IPS-20b (cell line): ENCODE data around the gene CELF5.
"Not testable (repeated sequence)": the region's sequence is repeated elsewhere in the genome, so short reads cannot be mapped to it uniquely, and the experiment has no call there.

Experiments
- H3K27ac ChIP-seq: one replicate; pipeline ENCODE4 v1.5.1; 2013; ENCODE audit warnings: low read length
- H3K27me3 ChIP-seq: 2 replicates; pipeline ENCODE4 v1.6.1; 2013; ENCODE audit warnings: mild to moderate bottlenecking, low read length, inconsistent platforms; ENCODE audit not compliant: insufficient read depth
- H3K36me3 ChIP-seq: 2 replicates; pipeline ENCODE4 v1.6.1; 2013; ENCODE audit warnings: low read depth, mild to moderate bottlenecking, inconsistent platforms, low read length, moderate library complexity; ENCODE audit not compliant: insufficient read depth
- H3K4me1 ChIP-seq: 2 replicates; pipeline ENCODE4 v1.6.1; 2013; ENCODE audit warnings: mild to moderate bottlenecking, control low read depth, inconsistent platforms, low read length, moderate library complexity; ENCODE audit not compliant: insufficient read depth
- H3K4me3 ChIP-seq: 2 replicates; pipeline ENCODE4 v1.5.1; 2013; ENCODE audit warnings: mild to moderate bottlenecking, low read length, inconsistent platforms
- H3K9ac ChIP-seq: 2 replicates; pipeline ENCODE4 v1.6.1; 2013; ENCODE audit warnings: low read depth, mild to moderate bottlenecking, inconsistent platforms, low read length, moderate library complexity
- H3K9me3 ChIP-seq: 2 replicates; pipeline ENCODE4 v1.6.1; 2013; ENCODE audit warnings: mild to moderate bottlenecking, low read depth, low read length, inconsistent platforms; ENCODE audit not compliant: insufficient read depth

CELF5 gene

DNA sequence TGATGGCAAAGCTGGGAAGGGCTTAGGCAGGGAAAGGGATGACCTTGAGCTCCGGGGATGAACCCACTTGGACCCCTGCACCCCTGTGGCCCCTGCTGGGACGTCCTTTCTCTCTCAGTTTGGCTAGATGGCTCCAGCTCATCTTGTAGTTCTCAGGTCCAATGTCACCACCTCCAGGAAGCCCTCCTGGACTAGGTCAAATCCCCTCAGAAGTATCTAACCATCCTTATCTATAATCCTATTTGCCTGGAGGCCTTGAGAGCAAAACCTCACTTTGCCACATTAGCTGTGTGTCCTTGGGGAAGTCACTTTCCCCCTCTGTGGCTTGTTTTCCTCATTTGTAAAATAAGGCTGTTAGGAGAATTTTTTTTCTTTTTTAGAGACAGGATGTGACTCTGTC lies 99.2 kb downstream of the CELF5 start:
- Histone ChIP-seq H3K9me3 (no peaks in the 10 kb centered on the region), H3K36me3 (no peaks in the 10 kb centered on the region), H3K27me3 (peaks cover 9% of the 10 kb centered on the region; the same call in 1 of the 2 replicates), H3K4me3 (no peak overlapping the region), H3K4me1 (no peaks in the 10 kb centered on the region), H3K27ac (no peak overlapping the region), H3K9ac (no peak overlapping the region)

- no peak overlapping the region for H3K9ac ChIP-seq
- no peaks in the 10 kb centered on the region for H3K4me1 ChIP-seq
- no peaks in the 10 kb centered on the region for H3K9me3 ChIP-seq
- H3K4me3 ChIP-seq, result no peak overlapping the region
- H3K36me3 ChIP-seq, result no peaks in the 10 kb centered on the region
- no peak overlapping the region for H3K27ac ChIP-seq
- peaks cover 9% of the 10 kb centered on the region; the same call in 1 of the 2 replicates for H3K27me3 ChIP-seq
These were observed 100.0 kb downstream of the CELF5 start for GRCh38 chr19:3324405-3324856.

DNA sequence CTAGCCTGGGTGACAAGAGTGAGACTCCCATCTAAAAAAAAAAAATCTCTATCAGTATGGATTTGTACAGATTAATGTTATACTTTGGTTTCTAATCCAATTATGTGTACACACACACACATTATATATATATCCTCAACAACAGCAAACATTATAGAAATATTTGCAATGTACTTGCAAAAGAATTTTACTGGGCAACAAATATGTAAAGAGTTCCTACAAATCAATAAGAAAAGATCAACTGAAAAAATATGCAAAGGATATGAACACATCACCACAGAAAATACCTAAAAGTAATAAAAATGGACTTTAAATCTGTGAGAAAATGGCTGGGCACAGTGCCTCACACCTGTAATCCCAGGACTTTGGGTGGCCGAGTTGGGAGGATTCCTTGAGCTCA lies 101.0 kb downstream of the CELF5 start:
- H3K27ac ChIP-seq, result no peak overlapping the region
- no peak overlapping the region for H3K9ac ChIP-seq
- H3K4me3 ChIP-seq, result no peak overlapping the region
- H3K4me1 ChIP-seq, result no peaks in the 10 kb centered on the region
- H3K27me3 ChIP-seq, result peaks cover 9% of the 10 kb centered on the region; the same call in 1 of the 2 replicates
- no peaks in the 10 kb centered on the region for H3K36me3 ChIP-seq
- H3K9me3 ChIP-seq, result no peaks in the 10 kb centered on the region

- Histone ChIP-seq H3K27me3 (no peaks in the 10 kb centered on the region), H3K4me3 (no peak overlapping the region), H3K27ac (no peak overlapping the region), H3K4me1 (no peaks in the 10 kb centered on the region), H3K9me3 (no peaks in the 10 kb centered on the region), H3K36me3 (no peaks in the 10 kb centered on the region), H3K9ac (no peak overlapping the region)
These were observed 104.3 kb downstream of the CELF5 start for GRCh38 chr19:3328743-3329142.

GRCh38 chr19:3330047-3330446 lies 105.6 kb downstream of the CELF5 start:
- Histone ChIP-seq H3K27ac (no peak overlapping the region), H3K9me3 (no peaks in the 10 kb centered on the region), H3K9ac (no peak overlapping the region), H3K4me3 (no peak overlapping the region), H3K4me1 (no peaks in the 10 kb centered on the region), H3K36me3 (no peaks in the 10 kb centered on the region), H3K27me3 (0 out of 2 replicates have a peak, but pooled peaks cover 3% of the 10 kb centered on the region)

DNA sequence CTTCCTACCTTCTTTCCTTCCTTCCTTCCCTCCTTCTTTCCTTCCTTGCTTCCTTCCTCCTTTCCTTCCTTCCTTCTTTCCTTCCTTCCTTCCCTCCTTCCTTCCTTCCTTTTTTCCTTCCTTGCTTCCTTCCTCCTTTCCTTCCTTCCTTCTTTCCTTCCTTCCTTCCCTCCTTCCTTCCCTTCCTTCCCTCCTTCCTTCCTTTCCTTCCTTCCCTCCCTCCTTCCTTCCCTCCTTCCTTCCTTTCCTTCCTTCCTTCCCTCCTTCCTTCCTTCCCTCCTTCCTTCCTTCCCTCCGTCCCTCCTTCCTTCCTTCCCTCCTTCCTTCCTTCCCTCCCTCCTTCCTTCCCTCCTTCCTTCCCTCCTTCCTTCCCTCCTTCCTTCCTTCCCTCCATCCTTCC lies 107.8 kb downstream of the CELF5 start:
- H3K36me3 ChIP-seq, H3K4me1 ChIP-seq, H3K9me3 ChIP-seq, H3K27ac ChIP-seq, H3K9ac ChIP-seq, H3K4me3 ChIP-seq: not testable (repeated sequence)
- H3K27me3 ChIP-seq, result peaks cover 11% of the 10 kb centered on the region

- Histone ChIP-seq H3K9me3 (no peaks in the 10 kb centered on the region), H3K36me3 (no peaks in the 10 kb centered on the region), H3K9ac (no peak overlapping the region), H3K27ac (no peak overlapping the region), H3K4me3 (no peak overlapping the region), H3K4me1 (no peaks in the 10 kb centered on the region), H3K27me3 (peaks cover 11% of the 10 kb centered on the region)
These were observed 108.6 kb downstream of the CELF5 start for GRCh38 chr19:3333020-3333583.

GRCh38 chr19:3333662-3334061 lies 109.2 kb downstream of the CELF5 start:
- Histone ChIP-seq H3K9ac (no peak overlapping the region), H3K4me1 (no peaks in the 10 kb centered on the region), H3K27ac (no peak overlapping the region), H3K4me3 (no peak overlapping the region), H3K36me3 (no peaks in the 10 kb centered on the region), H3K9me3 (no peaks in the 10 kb centered on the region), H3K27me3 (peaks cover 11% of the 10 kb centered on the region)

GRCh38 chr19:3334749-3335430 lies 110.4 kb downstream of the CELF5 start:
- not testable (repeated sequence) for H3K36me3 ChIP-seq, H3K27ac ChIP-seq, H3K9me3 ChIP-seq

DNA sequence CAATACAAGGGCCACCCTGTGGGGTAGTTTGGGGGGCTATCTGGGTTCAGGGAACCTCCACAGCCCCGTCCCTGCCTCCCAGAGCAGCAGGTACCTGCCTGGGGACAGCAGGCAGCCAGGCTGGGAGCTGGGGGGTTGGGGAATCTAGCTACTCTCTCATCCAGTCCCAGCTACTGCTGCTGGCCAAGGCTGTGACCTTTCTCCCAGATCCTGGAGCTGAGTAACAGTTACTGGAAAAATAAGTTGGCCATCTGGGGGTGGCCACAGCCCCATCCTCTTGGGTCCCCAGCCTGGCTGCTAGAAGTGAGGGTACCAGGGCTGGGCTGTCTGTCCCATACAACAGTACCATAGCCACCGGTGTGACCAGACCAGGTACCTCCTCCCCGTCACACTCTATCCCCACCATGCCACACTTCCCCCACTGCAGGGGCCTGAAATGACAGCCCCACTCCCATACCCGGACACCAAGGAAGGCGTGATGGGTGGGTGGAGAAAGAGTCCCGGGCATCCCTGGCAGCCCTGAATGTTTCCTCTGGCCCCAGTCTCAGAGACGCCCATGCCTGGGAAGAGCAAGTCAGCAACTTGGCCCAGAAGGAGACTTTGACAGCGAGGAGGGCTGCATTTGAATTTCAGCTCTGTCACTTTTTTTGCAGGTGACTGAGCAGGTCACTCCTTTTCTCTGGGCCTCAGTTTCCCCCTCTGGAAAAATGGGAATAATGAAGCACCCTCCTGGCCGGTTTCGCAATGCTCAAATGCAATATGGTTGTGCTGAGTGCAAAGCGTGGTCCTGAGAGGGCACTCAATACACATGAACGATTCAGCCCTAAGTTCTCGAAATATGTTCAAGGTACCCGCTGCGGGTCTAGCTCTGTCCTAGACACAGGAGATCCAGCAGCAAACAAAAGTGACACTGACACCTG lies 111.2 kb downstream of the CELF5 start:
- H3K9me3 ChIP-seq, result no peaks in the 10 kb centered on the region
- no peaks in the 10 kb centered on the region for H3K36me3 ChIP-seq
- H3K27me3 ChIP-seq, result peaks cover 17% of the 10 kb centered on the region
- no peak overlapping the region for H3K4me3 ChIP-seq
- no peaks in the 10 kb centered on the region for H3K4me1 ChIP-seq
- no peak overlapping the region for H3K27ac ChIP-seq
- H3K9ac ChIP-seq, result no peak overlapping the region

More at GRCh38 chr19:3334749-3335430, 110.4 kb downstream of the CELF5 start:
- not testable (repeated sequence) for H3K4me1 ChIP-seq, H3K9ac ChIP-seq, H3K4me3 ChIP-seq
- peaks cover 12% of the 10 kb centered on the region for H3K27me3 ChIP-seq

- no peaks in the 10 kb centered on the region for H3K4me1 ChIP-seq
- H3K9me3 ChIP-seq, result no peaks in the 10 kb centered on the region
- H3K36me3 ChIP-seq, result no peaks in the 10 kb centered on the region
- H3K27me3 ChIP-seq, result peaks cover 17% of the 10 kb centered on the region
- no peak overlapping the region for H3K27ac ChIP-seq
- no peak overlapping the region for H3K4me3 ChIP-seq
- no peak overlapping the region for H3K9ac ChIP-seq
These were observed 111.9 kb downstream of the CELF5 start for GRCh38 chr19:3336351-3336679.
